Measurements from ENCODE around the gene PINK1.
A peak's percentile ranks its signal among the peaks of the same experiment; 100 is the strongest.

PINK1 gene

DNA sequence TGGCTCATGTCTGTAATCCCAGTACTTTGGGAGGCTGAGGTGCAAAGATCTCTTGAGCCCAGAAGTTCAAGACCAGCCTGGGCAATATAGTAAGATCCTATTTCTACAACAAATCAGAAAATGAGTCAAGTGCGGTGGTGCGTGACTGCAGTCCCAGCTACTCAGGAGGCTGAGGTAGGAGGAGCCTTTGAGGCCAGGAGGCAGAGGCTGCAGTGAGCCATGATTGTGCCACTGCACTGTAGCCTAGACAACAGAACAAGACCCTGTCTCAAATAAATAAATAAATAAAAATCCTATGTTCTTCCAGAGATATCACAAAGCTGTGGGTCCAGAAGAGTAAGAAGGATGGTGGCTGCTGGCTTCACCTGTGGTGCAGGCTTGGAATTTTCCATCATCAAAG, 22.3 kb upstream of the PINK1 start:
- no peak for DNase-seq (ENCODE audit: low read depth in 1 of 2, low spot score in 1 of 2)

DNA sequence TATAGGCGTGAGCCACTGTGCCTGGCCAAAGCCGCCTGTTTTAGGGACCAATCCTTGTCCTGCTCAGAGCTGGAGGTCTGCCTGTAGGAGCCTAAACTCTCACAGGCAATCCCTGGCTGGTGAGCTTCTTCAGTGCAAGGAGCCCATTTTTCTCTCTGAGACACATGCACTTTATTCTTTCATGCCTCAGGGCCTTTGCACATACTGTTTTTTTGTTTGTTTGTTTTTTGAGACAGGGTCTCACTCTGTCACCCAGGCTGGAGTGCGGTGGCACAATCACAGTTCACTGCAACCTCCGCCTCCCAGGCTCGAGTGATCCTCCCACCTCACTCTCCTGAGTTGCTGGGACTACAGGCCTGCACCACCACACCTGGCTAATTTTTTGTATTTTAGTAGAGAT, 21.6 kb upstream of the PINK1 start:
- DNase-seq (ENCODE audit: low read depth in 1 of 2, low spot score in 1 of 2) = no peak

DNA sequence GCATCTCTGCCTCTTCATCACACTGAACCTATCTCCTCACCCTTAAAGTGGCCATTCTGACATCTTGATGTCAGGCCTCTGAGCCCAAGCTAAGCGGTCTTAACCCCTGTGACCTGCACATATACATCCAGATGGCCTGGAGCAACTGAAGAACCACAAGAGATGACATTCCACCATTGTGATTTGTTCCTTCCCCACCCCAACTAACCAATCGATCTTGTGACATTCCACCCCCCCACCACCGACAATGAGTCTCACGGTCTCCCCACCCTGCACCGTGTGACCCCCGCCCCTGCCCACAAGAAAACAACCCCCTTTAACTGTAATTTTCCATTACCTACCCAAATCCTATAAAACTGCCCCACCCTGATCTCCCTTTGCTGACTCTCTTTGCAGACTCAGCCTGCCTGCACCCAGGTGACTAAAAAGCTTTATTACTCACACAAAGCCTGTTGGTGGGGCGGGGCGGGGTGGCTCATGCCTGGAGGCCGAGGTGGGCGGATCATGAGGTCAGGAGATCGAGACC, 21.0 kb upstream of the PINK1 start:
- no peak for DNase-seq (ENCODE audit: low read depth in 1 of 2, low spot score in 1 of 2)

GRCh38 chr1:20614131-20614579, 19.1 kb upstream of the PINK1 start:
- no peak for DNase-seq (ENCODE audit: low read depth in 1 of 2, low spot score in 1 of 2)

DNA sequence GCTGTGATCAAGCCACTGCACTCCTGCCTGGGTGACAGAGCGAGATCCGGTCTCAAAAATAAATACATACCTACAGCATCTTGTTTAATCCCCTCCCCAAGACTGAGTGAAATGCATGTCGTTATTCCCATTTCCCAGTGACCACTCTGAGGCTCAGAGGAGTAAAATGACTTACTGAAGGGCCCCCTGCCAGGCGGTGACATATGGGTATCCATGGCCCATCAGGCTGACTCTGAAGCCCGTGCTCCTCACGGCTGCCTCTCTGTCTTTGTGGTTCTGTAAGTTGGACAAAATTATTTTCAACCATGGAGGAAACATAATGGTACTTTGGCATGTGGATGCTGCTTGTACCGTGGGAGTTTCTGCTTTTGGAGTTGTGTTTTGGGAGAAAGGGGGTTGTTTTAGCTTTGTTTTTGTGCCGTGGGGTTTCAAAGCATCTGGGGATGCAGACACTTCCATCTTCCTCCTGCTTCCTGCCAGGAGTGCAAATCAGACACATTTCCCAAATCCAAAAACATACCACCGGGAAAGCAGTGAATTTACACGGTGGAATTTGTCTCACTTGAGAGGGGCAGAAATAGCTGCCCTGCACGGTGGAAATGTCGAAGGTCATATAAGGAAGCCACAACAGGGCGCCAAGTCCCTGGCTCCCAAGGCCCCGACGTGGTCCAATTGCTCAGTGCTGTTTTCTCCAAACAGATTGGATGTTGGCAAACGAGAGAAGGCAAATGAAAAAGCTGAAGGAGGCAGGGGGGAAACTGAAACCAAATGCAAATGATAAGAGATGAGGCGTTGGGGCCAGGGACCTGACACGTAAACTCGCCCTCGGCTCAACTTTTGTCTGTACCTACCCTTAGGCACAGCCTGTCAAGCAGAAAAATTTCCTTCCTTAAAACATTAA, 17.1 kb upstream of the PINK1 start:
- DNase-seq (ENCODE audit: low read depth in 1 of 2, low spot score in 1 of 2) = no peak

DNA sequence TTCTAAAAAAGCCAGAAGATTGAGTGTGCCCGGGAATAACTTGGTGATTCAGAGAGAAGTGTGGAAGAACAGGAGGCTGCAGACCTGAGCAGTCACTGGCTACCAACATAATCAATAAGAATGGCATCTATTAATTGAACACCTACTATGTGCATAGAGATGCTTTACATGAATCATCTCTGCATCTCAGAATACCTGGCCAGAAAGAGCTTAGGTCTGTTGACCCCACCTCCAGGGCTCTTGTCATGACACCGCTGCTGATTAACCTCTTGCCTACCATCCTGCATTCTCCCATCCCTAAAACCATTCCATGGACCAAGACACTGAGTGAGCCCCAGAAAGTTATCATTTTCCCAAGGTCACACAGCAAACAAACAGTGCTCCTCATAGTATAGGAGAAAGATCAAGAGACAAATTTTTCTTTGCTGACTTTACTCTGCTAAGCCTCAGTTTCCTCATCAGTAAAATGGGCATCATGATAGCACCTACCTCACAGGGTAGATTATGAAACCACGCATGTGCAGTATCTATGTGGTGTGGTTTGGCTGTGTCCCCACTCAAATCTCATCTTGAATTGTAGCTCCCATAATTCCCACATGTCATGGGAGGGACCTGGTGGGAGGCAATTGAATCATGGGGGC, 16.3 kb upstream of the PINK1 start:
- no peak for DNase-seq (ENCODE audit: low read depth in 1 of 2, low spot score in 1 of 2)

GRCh38 chr1:20618550-20618949, 14.7 kb upstream of the PINK1 start:
- DNase-seq (ENCODE audit: low read depth in 1 of 2, low spot score in 1 of 2) = no peak

DNA sequence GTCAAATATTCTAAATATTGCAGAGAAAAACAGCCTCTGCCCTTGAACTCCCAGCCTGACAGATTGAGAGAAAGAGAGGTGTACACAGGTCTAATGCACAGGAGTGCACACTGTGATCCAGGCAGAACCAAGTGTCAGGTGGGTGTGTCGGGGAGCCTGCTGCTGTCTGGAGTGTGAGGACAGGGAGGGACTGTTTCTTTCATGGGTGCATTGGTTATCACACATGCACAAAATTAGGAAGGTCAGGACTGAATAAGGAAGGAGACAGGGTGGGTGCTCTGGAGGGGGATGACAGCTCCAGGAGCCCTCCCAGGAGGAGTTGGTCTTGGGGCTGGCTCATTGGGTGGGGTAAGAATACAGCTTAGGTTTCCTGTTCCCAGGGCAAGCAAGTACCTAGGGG, 13.3 kb upstream of the PINK1 start:
- no peak for DNase-seq (ENCODE audit: low read depth in 1 of 2, low spot score in 1 of 2)

DNA sequence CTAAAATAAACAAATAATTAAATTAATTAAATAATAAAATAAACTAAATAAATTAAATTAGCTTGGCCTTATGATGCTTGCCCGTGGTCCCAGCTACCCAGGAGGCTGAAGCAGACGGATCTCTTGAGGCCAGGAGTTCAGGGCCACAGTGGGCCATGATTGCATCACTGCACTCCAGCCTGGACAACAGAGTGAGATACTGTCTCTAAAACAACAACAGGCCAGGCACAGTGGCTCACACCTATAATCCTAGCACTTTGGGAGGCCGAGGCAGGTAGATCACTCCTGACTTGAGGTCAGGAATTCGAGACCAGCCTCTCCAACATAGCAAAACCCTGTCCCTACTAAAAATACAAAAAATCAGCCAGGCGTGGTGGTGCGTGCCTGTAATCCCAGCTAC, 12.2 kb upstream of the PINK1 start:
- no peak for DNase-seq (ENCODE audit: low read depth in 1 of 2, low spot score in 1 of 2)

DNA sequence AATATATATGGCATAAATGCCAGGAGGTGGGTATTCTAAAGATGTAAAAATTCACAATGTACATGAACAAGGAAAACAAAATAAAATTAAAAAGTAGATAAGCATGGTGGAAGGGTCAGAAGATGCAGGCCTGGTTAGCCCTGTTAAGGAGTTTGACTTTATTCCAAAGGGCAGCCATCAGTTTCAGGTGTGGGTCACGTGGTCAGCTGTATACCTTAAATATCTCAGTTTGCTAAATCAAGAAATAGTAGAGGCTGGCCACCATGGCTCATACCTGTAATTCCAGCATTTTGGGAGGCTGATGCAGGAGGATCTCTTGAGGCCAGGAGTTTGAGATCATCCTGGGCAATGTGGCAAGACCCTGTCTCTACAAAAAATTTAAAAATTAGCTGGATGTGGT, 8.5 kb upstream of the PINK1 start:
- DNase-seq (ENCODE audit: low read depth in 1 of 2, low spot score in 1 of 2) = no peak

DNA sequence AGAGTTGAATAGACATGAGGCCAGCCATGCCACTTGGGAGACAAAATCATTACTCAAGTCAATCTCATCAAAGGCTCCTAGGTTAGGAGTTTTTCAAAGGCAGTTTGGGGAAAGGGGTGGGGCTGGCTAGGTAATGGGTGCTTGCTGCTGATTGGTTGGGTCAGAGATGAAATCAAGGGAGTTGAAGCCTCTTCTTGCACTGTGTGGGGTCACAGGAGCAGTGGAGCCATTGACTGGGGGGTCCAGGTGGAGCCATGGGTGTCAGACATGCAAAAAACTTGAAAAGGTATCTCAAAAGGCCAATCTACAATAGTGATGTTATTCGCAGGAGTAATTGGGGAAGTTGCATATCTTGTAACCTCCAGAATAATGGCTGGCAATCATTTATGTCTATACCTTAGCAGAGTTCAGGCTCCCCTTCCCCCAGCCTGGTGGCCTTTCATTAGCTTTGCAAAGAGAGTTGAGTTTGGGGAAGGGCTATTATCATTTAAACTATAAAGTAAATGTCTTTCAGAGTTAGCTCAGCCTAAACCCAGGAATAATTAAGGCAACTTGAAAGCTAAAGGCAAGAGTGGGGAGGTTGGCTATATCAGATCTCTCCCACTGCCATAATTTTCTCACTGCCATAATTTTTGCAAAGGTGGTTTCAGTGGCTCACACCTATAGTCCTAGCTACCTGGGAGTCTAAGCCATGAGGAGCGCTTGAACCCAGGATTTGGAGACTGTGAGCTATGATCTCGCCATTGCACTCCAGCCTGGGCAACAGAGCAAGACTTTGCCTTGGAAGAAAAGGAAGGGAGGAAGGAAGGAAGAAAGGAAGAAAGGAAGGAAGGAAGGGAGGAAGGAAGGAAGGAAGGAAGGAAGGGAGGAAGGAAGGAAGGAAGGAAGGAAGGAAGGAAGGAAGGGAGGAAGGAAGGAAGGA, 7.8 kb upstream of the PINK1 start:
- DNase-seq (ENCODE audit: low read depth in 1 of 2, low spot score in 1 of 2) = no peak

- no peak for DNase-seq (ENCODE audit: low read depth in 1 of 2, low spot score in 1 of 2)
Measured at GRCh38 chr1:20626098-20626427, 7.2 kb upstream of the PINK1 start.

- DNase-seq (ENCODE audit: low read depth in 1 of 2, low spot score in 1 of 2) = no peak
Measured at GRCh38 chr1:20626524-20626923, 6.7 kb upstream of the PINK1 start.

DNA sequence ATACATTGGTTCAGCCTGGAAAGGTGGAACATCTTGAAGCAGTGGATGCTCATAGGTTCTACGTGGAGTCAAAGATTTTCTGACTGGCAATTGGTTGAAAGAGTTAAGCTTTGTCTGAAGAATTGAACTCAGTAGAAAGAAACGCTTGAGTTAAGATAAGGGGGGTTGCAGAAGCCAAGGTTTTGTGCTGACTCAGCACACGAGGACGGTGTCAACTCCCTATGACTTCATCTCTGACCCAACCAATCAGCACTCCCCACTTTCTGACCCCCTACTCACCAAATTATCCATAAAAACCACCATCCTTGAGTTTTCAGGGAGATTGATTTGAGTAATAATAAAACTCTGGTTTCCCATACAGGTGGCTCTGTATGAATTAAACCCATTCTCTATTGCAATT, 2.5 kb upstream of the PINK1 start:
- DNase-seq (ENCODE audit: low read depth in 1 of 2, low spot score in 1 of 2) = no peak

GRCh38 chr1:20632386-20632785, 872 bp upstream of the PINK1 start:
- no peak for DNase-seq (ENCODE audit: low read depth in 1 of 2, low spot score in 1 of 2)

DNA sequence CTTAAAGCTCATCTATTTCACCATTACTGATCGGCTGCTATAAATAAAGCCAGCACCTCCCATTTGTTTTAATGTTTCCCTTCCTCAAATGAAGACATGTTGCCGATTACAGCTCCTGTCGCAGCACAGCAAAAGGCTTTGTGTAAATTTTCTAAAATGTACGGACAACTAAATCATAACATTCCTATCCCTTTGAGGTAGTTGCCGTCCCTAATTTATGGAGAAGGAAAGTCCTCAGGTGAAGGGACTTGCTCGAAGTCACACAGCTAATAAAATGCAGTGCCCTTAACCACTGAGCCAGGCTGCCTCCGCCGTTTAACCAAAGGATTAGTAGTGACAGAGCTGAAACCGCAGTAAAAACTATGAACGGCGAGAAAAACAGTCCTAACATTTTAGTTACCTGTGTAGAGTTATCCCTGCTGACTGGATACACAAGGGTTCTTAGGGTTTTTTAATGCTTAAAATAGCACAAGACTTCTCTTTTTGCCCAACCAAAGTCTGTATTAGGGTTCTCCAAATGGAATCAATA, 871 bp downstream of the PINK1 start:
- DNase-seq (ENCODE audit: low read depth in 1 of 2, low spot score in 1 of 2) = no peak

DNA sequence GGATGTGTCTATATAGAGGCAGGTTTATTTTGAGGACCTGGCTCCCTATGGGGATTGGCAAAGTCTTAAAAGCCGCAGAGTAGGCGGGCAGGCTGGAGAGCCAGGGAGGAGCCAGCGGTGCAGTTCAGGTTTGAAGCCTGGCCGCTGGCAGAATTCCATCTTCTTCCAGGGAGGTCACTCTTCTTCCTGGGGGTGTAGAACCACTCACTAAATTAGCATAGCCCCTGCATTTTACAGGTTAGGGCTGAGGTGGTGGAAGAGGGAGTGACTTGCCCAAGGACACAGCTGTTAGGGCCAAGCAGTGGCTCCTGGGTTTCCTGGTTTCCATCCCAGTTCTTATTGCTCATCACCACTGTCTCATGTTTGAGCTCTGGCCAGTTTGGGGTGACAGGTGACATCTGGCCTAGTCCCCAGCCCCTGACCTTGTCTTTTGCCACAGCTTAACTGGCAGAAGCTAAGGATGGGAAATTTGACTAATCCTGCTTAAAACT, 1.4 kb downstream of the PINK1 start:
- DNase-seq (ENCODE audit: low read depth in 1 of 2, low spot score in 1 of 2) = no peak

DNA sequence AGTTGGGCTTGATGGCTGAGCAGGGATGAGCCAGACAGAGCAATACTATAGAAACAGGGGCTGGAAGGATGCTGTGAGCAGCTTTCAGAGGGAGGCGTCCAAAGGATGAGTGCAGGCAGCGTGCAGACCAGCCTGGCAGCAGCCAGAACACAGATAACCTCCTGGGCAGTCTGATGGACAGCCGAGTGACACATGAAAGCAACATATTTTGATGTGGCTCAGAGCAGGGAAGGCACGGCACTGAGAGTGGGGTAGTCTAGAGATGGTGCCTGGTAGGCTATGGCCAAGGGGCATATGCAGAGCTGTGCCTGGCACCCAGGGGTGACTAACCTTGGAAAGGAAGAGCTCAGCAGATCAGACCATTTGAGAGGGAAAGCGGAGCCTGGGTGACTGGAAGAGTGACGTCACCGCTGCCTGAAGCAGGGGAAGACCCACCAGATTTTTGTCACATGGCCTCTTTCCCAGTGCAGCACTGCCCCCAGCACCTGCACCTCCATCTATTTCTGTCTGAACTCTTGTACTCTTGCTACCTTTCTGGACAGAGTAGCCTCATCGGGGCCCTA, 3.6 kb downstream of the PINK1 start:
- DNase-seq (ENCODE audit: low read depth in 1 of 2, low spot score in 1 of 2) = no peak

DNA sequence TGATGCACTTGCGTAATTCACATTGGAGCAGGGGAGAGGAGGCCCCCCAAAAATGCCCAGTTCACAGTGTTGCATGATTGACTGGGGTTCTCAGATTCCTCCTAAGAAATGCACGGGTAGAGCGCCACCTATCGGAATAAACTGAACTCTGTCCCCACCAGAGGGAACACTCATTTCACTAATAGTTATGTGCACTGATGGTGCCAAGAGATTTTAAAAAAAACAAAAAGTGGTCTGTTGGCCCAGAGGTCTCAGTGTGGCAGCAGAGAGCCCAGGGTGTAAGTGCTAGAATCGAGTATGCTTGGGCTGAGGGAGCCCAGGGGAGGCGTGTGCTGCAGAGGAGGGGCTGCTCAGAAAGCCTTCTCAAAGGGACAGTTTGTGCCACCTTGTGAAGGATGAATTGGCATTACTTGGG, 6.9 kb downstream of the PINK1 start:
- peak in 1 of 2 donors; percentile 21 for DNase-seq (ENCODE audit: low read depth in 1 of 2, low spot score in 1 of 2)

DNA sequence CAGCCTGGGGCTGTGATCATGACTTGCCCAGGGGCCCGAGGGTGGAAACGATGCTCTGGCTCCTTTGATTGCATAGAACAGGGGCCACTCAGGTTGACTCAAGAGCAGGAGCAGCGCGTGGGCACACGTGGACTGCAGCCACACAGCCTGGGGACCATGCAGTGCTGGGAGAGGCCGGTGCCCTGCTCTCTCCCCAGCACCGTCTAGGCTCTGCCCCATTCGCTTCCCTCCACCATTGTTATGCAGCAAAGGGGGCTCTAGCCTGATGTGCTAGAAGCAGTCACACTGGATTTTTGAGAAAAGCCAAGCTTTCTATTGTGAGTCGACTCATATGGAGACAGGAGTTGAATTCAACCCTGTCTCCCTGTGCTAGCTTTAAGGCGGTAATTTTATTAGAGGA, 8.7 kb downstream of the PINK1 start:
- DNase-seq (ENCODE audit: low read depth in 1 of 2, low spot score in 1 of 2) = no peak

DNA sequence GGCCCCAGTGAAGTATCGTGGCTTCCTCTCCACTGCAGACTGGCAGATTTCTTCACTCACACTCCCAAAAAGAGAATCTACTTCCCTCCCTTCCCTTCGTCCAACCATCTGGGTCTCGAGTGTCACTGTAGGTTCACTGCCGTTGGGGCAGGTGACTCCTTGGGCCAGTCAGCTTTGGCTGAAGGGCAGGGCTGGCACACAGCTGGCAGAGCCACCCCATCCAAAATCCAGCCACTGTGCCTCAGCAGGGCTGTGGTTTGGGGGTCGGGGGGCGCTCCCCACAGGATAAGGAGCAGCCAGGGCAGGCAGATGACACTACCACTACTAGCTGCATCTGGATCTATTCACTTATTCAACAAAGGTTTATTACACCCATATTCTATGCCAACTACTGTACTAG, 9.8 kb downstream of the PINK1 start:
- no peak for DNase-seq (ENCODE audit: low read depth in 1 of 2, low spot score in 1 of 2)

All from activated T-helper 1 cell treated with anti-CD3 and anti-CD28 coated beads, Interleukin-2, amount 50 U/mL, for 16 hours (primary cell).